Measurements from ENCODE around the gene D2HGDH.
"Not testable (repeated sequence)": the region's sequence is repeated elsewhere in the genome, so short reads cannot be mapped to it uniquely, and the experiment has no call there.

DNA sequence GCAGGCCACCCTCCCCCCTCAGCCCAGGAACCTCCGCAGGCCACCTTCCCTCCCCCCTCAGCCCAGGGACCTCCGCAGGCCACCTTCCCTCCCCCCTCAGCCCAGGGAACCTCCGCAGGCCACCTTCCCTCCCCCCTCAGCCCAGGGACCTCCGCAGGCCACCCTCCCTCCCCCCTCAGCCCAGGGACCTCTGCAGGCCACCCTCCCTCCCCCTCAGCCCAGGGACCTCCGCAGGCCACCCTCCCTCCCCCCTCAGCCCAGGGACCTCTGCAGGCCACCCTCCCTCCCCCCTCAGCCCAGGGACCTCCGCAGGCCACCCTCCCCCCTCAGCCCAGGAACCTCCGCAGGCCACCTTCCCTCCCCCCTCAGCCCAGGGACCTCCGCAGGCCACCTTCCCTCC, 71.8 kb downstream of the D2HGDH start:
- not testable (repeated sequence) for TF ChIP-seq SIX5 (IDR thresholded peaks at IDR 0.05; ENCODE audit: low read depth, low read length); EP300 (IDR thresholded peaks at IDR 0.05; ENCODE audit: borderline replicate concordance in 1 of 2, low read depth in 2 of 2, low read length in 2 of 2)
